ENCODE results near the gene CRB1.
"Not testable (repeated sequence)": the region's sequence is repeated elsewhere in the genome, so short reads cannot be mapped to it uniquely, and the experiment has no call there.

Gene CRB1

DNA sequence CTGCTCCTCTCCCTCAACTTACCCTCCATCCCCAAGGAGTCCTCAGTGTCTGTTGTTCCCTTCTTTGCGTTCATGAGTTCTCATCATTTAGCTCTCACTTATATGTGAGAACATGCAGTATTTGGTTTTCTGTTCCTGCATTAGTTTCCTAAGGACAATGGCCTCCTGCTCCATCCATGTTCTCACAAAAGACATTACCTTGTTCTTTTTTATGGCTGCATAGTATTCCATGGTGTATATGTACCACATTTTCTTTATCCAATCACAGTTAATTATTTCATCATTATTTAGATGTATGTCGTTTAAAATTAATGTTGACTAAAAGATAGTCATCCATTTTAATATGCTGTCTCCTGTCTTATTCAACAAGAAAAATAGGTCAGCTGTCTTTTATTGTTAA lies 134.1 kb downstream of the CRB1 start:
- DNase-seq: no peak

- DNase-seq: not testable (repeated sequence)
Observed at GRCh38 chr1:197404774-197405173, 136.7 kb downstream of the CRB1 start.

GRCh38 chr1:197405614-197406013 lies 137.6 kb downstream of the CRB1 start:
- DNase-seq: not testable (repeated sequence)

DNA sequence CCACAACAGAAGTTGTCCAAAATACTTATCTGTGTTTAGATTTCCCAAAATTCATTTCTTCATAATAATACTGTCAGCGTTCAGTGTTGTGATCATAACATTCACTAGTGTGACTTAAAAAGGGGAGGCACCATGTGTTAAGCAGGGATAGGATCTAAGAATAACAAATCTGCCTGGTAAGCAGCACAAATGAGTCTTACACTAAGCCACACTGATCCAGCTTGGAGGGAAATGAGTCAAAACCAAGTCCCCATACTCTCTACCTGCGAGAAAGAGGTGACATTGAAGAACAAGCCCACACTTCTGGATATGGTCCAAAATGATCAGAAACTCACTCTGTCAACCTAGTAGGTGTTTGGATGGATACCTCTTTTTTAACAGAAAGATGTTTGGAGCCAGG lies 145.5 kb downstream of the CRB1 start:
- DNase-seq: no peak

GRCh38 chr1:197415221-197415620 lies 147.2 kb downstream of the CRB1 start:
- DNase-seq: no peak

DNA sequence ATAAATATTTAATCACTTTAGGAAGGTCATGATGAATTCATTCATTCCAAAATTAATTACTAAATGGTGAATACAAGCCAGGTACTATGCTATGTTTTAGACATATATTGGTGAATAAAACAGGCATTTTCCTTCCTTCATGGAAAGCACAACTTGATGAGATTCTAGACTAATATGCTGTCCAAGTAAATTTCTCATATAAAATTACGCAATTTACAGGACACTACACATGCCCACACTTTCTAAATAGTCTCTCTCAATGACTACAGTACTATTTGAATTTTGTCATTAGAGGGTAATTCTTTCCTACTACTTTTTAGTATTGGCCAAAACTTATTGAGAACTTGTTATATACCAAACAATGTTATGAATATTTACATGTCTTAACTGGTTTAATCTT lies 150.6 kb downstream of the CRB1 start:
- DNase-seq: no peak

DNA sequence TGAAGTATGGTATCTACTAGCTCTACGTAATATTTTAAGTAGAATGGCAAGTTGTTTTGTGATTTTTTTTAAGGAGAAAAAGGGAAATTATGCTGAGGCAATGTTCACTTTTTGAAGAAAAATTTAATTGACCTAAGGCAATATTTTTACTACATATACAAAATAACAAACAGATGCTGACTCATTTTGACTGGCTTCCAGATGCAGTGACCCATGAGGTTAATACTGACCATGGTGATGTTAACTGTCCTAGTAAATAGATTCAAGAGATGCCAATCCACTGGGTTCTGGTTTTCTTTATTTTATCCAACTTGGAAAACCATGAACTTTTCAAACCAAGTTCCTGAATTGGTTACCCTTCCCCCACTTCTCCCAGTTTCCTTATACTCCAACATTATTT lies 154.9 kb downstream of the CRB1 start:
- no peak for DNase-seq

GRCh38 chr1:197424380-197424779 lies 156.3 kb downstream of the CRB1 start:
- no peak for DNase-seq

GRCh38 chr1:197429372-197429771 lies 161.3 kb downstream of the CRB1 start:
- no peak for DNase-seq

GRCh38 chr1:197435224-197435623 lies 167.2 kb downstream of the CRB1 start:
- no peak for DNase-seq

DNA sequence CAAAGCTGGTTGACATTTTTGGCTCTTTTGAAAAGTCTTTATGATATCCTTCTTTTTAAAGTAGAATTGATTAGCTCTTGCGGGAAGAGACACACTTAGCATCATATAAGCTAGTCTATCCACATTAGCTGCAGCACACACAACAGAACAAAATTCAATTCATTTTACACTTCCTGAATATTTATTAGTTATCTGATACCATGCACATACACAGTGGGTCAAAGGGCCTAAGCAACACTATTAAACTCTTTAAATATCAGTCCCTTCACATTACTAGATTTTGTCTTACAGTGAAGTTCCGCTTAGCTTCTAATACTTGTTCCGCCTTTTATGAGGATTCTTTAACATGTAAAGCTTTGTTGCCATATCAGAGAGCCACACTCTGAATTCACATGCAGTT lies 169.5 kb downstream of the CRB1 start:
- DNase-seq: no peak

- DNase-seq: no peak
Observed at GRCh38 chr1:197438010-197438790, 170.1 kb downstream of the CRB1 start.

GRCh38 chr1:197439708-197440280 lies 171.7 kb downstream of the CRB1 start:
- DNase-seq: no peak

DNA sequence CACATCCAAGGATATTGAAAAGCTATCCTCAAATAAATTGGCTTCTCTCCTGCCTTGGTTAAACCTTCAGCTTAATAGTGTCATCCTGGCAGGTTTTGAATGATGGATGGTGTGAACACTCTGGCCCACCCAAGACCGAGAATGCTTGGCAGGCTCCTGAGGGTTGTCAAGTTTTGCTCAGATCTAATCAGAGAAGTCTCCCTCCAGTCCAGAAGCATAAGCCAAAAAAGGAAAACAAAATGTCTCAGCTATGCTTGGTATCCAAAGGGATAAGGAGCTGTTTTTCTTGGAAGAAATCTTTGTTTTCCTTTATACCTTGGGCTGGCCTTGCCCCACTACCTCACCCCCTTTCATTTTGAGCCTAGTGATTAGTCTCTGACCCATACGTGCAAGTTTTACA lies 172.7 kb downstream of the CRB1 start:
- no peak for DNase-seq

DNA sequence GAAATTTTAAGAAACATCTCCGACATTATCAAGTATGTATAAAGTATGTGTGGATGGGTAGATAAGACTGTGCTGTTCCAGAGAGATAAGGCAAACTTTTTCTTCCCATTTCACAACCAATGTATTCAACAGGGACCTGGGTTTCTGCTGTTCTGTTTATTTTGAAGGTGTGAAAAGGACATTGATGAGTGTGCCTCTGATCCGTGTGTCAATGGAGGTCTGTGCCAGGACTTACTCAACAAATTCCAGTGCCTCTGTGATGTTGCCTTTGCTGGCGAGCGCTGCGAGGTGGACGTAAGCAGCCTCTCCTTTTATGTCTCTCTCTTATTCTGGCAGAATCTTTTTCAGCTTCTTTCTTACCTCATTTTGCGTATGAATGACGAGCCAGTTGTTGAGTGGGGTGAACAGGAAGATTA lies 174.0 kb downstream of the CRB1 start:
- no peak for DNase-seq

DNA sequence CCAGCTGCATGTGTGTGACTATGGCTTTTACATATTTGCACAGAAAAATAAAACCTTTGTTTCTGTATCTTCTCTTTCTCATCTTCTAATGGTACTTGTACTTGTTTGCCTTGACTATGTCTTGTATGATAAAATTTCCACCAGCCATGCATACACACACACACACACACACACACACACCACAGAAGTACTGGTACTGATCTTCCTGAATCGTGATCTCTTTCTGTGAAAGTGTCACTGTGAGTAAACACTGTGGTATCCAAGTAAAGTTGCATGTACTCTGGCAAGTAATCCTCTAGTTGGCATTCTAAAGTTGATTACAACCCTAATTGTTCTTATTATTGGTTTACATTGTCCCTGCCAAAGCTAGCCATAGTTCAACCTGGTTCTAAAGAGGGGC lies 176.7 kb downstream of the CRB1 start:
- DNase-seq: no peak

DNA sequence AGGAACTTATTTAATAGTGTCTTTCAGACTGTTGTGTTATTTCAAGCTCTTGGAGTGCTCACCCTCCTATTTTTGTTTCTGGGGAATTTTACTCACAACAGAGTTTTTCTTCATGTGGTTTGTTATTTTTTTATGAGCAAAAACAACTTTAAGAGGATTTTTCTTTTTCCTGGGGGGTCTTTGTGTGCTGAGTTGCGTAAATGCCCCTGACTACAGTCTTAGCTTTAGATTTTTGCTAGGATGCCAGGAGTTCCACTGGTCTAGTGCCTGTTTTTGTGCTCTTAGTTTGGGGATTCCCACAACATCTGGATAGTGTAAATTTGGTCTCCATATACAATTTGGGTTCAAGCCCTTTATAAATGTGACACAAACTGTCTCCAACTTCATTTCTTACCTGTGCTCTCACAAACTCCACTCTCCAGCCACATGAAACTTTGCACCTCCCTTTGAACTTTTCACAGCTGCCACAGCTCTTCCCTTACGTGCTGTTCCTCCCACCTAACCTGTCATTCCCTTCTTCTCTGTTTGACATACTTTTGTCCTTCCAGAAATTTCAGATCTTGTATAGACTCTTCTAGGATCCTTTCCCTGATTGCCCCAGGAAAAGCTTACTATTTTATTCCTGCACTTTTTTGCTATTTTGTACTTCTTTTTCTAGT lies 180.2 kb downstream of the CRB1 start:
- no peak for DNase-seq

- no peak for DNase-seq
Observed at GRCh38 chr1:197451381-197451780, 183.3 kb downstream of the CRB1 start.

DNA sequence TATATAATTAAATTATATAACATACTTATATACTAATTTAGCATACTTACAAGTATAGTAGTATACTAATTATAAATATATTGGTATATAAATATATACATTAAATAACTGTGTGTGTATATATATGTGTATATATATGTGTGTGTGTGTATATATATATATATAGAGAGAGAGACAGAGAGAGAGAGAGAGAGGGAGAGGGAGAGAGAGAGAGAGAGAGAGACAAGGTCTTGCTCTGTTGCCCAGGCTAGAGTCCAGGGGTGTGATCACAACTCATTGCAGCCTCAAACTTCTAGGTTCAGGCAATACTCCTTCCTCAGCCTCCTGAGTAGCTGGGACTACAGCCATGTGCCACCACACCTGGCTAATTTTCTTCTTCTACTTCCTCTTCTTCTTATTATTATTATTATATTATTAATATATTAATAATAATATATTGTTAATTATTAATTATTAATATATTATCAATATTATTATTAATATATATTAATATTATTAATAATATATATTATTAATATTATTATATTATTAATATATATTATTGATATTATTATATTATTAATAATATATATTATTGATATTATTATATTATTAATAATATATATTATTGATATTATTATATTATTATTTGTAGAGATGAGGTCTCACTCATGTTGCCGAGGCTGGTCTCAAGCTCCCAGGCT lies 185.5 kb downstream of the CRB1 start:
- no peak for DNase-seq

- DNase-seq: no peak
Observed at GRCh38 chr1:197462539-197462938, 194.5 kb downstream of the CRB1 start.

DNA sequence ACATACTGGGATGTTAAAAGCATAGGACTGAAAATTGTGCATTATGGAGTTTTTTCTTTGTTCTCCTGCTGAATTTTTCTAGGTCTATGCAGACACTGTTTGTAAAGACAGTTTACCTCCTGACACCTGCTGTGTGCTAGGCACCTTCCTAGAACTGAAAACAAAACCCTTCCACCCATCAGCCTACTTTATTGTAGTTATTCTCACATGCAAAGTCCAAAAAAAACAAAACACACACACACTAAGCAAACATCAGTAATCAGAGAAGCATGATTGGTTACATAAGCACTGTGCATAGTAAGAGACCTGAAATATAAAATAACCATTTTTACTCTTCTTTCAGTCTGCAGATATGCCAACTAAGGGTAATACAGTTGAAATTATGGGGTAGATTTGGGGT lies 195.1 kb downstream of the CRB1 start:
- no peak for DNase-seq

GRCh38 chr1:197464044-197464443 lies 196.0 kb downstream of the CRB1 start:
- no peak for DNase-seq

- no peak for DNase-seq
Observed at GRCh38 chr1:197465528-197466327, 197.7 kb downstream of the CRB1 start.

All from NCI-H2227 treated with DMSO at 0.1 percent for 48 hours (cell line).